ENCODE data around the gene EFHC2. TPM values are rescaled to one million over a fixed set of nuclear protein-coding genes. Genes with fewer than 3 reads are reported as not detected.

The EFHC2 gene, protein sequence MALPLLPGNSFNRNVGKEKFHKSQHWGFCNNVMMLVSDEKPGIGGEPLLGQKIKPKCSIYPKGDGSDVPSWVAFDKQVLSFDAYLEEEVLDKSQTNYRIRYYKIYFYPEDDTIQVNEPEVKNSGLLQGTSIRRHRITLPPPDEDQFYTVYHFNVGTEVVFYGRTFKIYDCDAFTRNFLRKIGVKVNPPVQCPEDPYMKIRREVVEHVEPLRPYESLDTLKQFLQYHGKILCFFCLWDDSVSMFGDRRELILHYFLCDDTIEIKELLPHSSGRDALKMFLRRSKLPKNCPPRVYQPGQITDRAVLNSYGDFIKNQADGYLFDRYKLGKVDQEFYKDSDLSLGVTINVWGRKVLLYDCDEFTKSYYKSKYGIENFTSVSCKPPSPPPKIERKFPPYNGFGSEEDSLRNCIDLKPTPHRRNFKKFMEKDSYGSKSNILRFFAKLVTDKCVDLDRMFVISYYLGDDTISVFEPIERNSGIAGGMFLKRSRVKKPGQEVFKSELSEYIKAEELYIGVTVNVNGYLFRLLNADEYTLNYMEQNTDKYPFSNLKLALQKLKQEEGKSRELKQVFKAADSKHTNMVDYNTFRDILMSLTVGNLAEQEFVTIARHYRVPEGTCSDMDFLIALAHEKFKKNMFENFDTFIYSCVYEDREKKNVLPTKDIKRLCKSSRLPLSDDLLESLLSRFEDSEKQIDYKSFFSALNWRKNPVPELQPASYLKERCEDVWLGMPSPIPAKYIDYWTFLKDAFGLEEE
- 1.9 TPM for total RNA-seq

DNA sequence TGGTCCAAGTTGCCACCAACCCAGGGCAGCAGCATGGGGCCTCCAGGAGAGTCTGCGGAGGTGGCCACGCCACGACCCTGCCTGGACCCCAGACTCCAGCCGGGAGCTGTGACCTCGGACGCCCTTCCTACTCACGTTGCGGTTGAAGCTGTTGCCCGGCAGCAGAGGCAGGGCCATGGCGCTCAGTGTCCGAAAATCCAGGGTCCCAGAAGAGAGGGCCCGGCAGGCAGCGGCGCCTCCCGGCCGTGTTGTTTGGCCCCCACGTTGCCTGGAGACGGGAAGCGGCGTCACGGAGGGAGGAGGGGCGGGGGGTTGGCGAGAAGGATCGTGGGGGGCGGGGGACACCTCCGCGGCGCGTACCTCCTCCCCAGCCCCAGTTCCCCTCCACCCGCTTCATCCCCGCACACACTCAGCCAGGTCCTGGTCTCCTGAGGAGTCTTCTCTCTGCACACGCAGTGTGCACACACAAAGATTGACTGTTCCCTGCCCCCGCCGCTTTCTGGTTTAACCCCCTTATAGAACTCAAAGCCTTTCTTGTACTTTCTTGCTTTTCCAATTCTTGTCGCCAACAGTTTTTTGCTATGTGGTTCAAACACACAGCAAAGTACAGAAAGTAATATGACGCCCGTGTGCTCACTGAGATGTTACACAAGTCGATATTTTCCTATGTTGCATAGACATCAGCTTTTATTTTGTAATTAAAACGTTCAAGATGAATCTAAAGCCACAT is at the start of gene EFHC2:
Gene EFHC2, minus strand, starts transcription at position 261 of the 730 bp plus-strand sequence. Its CDS starts 84 bp downstream, at position 177.
- DNase-seq, result no peak

DNA sequence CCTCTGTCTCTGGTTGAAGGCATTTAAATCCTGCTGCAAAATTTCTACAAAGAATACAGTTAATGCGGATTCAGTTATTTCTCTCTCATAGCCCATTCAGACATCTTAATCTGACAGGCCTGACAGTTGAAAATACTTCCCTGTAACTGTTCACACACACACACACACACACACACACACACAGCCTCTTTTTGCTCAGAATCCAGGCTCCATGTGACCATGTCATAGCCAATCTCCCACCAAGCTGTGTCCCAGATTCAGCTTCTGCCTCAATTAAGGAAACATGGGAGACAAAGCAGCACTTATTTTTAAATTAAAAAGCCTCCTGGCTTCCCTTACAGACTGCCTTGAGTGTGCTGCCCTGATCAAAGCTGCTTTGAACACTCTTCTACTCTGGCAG is 49.3 kb upstream of the EFHC2 start:
- DNase-seq, result peak; percentile 0

DNA sequence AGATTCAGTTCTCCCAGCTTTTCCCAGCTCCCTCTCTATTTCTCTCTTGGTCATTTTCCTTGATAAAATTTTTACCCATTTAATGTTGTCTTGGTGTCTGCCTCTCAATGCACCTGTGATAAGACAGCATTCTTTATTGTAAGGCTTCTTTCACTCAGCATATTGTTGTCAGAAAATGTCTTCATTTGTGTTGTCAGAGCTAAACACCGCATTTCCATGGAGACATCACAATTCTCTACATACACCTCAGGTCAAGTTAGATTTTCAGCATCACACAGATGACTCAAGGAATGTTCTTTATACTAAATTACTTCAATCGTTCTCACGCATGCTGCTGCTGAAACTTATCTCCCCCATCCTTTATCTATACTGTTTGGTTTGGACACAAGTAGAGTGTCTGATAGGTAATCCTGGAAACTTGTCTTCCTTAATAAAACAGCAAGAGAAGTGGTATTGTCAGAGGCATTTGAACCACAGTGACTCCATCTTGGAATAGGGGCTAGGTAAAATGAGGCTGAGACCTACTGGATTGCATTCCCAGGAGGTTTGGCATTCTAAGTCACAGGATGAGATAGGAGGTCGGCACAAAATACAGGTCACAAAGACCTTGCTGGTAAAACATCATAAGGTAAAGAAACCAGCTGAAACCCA is 41.3 kb upstream of the EFHC2 start:
- no peak for DNase-seq

DNA sequence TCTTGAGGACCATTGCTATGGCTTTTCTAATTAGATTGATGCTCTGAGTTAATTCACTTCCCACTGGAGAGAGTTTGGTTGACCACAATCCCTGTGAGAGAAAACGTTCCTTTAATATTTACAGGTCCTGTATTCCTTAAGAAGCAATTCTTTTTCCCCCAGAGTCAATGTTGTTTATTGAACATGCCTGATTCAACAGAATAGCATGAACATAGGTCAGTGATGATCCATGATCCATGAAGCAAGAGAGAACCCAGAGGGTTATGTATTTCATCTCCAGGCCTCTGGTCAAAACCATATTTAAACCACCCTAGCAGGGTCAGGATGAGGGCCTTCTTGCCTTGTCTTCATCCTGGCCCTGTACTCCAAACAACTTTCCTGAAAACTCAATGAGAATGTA is 39.4 kb upstream of the EFHC2 start:
- DNase-seq, result no peak

DNA sequence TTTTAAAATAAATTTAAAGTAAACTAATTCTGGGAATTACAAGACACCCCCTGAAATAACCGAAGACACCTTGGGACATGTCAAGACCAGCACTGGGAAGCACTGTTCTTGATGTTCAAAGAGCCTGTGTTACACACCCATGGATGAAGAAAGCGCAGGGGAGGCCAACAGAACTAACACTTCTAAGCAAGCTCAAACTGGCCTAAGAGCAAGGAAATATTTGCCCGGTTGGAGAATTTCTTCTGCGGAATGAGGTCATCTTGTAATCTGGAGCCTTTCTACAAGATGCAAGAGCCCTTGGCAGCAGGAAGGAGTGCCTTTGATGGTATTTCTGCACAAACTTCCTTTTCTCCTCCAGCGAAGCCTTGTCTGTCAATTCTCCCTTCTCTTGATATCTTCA is 9.3 kb upstream of the EFHC2 start:
- no peak for DNase-seq

DNA sequence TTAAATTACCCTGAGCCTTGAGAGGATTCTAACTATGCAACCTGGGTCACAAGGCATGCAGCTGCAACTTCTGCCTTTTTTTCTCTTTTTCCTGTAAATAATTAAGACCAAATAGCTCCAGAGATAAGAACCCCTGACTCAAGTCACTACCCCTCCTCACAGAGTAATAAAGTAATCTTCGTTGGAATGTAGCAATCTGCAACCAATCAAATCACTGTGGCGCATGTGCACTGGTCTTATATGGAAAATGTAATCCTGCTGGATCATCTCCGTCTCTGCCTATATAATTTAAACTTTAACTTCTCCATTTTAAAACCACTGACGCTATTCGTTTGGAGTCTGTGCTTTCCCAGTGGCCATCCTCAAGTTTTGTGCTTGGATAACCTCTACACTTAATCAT is 6.1 kb upstream of the EFHC2 start:
- DNase-seq, result no peak

DNA sequence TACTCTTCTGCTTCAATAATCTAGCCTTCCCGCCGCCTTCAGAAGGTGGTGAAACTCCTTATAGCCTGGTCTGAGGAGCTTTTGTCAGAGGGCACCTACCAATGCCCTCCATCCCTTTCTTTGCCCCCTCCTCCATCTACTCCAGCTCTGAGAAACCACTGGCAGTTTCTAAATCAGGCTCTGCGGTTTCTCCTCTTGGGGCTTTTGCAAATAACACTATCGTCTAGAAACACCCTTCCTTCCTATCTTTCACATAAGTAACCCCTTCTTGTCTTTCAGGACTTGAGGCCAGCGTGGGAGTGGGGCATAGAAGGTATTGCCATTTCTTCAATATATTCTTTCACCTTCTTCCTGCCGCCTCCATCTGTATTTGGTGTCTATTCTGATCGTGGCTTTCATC is 1.2 kb upstream of the EFHC2 start:
- no peak for DNase-seq

DNA sequence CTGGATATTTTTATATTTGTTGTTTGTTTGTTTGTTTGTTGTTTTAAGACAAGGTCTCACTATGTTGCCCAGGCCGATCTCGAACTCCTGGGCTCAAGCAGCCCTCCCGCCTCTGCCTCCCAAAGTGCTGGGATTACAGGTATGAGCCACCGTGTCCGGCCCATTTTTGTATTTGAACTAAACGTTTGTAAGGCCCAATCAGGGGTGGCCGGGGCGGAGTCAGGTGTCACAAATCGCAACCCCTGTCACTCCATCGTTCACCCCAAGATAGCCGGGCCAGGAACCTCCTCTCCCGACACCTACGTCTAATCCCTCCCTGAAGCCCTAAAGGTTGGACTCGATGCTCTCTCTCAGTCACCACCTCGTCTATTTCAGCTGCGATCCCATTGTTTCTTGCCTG is 722 bp upstream of the EFHC2 start:
- no peak for DNase-seq

DNA sequence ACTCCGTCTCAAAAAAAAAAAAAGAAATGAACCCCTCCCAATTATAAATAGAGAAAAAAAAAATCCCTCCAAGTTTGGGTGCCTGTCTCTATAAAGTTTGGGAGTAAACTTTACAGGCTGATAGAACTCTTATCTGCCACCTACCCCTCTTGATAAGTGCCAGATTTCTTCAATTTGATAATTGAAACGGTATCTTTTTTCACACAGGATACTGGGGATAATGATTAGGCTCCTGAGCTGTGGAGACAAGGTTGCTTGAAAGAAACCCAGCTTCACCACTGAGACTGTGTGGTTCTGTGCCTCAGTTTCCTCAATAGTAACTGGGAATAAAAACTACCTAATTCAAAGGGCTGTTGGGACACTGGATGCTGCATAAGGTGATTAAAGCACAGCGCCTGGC is 606 bp downstream of the EFHC2 start:
- DNase-seq, result no peak

DNA sequence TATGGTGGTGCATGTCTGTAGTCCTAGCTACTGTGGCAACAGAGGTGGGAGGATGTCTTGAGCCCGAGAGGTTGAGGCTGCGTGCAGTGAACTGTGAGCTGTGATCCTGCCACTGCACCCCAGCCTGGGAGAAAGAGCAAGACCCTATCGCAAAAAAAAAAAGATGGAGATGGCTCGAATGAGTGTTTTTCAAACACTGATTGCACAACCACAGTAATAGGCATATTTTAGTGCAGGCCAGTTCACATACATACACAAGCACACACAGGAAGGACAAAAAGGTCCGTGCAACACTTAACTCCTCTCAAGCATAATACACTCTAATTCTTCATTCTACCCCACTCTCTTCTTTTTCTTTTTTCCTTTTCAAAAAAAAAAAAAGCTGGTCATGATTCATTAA is 5.1 kb downstream of the EFHC2 start:
- no peak for DNase-seq

DNA sequence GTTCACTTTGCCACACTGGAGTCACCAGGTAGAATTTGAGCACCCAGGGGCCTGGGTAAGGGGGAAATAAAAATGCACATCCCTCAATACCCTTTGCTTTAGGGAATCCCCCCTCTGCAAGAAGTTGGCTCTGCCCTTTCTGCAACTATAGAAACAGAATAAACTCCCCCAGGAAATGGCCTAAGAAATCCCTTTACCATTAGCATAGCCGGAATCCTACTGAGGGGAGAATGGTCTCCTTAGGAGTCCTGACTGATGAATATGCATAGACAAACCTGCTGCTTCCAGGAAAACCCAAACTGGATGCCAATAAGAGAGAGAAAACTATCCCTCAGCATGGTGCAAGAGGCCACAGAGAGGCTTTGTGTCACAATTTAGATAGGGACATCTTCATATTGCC is 11.0 kb downstream of the EFHC2 start:
- DNase-seq, result no peak

DNA sequence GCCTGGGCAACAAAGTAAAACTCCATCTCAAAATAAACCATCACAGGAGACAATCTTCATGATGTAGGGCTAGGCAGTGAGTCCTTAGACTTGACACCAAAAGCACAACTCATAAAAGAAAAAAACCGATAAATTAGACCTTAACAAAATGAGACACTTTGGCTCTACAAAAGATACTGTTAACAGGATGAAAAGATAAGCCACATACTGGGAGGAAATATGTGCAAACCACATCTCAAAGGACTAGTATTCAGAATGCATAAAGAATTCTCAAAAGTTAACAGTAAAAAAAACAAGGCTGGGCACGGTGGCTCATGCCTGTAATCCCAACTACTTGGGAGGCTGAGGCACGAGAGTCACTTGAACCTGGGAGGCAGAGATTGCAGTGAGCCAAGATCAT is 13.2 kb downstream of the EFHC2 start:
- DNase-seq, result no peak

DNA sequence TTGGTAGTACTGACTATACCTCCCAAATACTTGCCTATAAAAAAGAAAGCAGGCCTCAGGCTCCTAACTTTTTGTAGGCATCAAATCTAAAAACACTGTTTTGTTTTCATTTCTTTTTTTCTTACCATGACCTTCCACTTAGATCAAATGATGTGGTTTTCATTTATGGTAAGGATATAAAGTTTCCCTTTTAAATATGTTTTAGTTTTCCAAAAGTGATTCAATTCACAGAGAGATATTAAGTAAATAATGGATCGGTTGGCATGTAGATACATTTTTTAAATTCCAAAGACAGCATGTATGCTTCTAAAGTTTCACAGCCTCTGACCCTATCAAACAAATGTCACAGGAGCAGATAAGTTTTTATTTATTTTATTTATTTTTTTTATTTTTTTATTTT is 23.9 kb downstream of the EFHC2 start:
- DNase-seq, result no peak

DNA sequence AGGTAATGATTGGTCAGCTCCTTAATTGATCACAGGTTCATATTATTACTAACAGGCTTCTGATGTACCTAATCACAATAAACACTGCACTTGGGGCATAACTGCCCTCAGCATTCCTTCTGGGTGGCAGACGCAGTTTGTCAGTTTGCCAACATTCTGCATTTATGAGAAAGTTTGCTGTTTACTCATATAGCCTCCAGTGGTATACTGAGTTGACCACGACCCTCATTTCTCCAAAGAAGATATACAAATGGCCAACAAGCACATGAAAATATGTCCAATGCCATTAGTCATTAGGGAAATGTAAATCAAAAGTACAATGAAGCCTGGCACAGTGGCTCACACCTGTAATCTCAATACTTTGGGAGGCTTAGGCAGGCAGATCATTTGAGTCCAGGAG is 26.3 kb downstream of the EFHC2 start:
- no peak for DNase-seq

DNA sequence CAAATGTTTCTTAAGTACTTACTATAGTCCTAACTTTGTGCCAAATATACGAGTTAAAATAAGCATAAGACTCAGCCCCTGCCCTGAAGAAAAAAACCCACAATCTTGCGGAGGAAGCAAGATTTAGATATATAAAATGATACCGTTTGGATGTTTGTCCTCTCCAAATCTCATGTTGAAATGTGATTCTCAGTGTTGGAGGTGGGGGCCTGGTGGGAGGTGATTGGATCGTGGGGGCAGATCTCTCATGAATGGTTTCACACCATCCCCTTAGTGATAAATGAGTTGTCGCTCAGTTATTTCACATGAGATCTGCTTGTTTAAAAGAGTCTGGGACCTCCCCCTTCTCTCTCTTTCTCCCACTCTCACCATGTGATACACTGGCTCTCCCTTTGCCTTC is 28.7 kb downstream of the EFHC2 start:
- no peak for DNase-seq

DNA sequence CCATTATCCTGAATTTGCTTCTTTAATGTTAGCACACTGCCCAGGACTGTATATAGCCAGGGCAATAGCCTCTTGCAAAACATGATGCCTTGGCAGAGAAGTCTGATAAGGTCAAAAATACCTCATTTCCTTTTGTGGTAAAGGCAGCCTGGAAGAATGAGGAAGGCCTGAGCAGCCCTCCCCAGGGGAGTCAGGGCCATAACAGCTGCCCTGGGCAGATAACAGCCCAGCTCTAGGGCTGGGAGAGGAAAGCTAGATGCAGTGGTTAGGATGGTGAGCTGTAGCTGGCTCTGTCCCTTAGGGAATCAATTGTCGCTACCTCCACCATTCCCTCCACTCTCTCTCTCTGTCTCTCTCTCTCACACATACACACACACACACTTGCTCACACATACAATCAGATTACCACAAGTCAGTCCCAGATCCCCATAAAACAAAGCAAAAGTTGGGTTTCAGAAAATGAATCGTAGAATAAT is 29.2 kb downstream of the EFHC2 start:
- no peak for DNase-seq

DNA sequence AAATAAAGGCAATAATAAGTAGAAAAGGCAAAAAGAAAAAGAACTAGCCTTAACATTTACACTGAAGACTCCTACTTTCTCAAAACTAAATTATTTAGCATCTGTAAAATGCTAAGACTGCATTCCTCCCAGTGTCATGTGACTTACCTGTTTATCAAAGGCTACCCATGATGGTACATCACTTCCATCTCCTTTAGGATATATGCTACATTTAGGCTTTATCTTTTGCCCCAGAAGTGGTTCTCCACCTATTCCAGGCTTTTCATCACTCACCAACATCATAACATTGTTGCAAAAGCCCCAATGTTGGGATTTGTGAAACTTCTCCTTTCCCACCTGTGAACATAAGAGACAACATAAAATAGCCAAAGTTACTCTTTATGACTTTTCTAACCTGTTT is 31.1 kb downstream of the EFHC2 start:
- no peak for DNase-seq

DNA sequence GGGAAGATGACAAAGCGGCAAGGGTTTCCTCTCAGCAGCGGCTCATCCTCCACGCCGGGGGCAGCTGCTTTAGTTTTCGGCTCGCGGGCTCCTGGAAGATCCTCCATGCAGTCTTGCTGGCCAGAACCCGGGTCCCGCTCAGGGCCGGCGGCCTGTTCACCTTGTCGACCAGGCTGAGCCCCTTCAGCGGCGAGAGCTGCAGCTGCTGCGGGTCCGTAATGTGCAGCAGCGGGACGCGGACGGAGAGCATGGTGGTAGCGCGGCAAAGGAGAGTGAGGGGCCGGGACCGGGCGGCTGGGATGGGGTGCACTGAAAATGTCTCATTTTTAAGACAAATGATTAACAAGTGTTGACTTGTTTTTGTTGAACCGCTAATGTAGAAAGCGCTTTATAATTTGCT is 33.2 kb downstream of the EFHC2 start:
- no peak for DNase-seq

DNA sequence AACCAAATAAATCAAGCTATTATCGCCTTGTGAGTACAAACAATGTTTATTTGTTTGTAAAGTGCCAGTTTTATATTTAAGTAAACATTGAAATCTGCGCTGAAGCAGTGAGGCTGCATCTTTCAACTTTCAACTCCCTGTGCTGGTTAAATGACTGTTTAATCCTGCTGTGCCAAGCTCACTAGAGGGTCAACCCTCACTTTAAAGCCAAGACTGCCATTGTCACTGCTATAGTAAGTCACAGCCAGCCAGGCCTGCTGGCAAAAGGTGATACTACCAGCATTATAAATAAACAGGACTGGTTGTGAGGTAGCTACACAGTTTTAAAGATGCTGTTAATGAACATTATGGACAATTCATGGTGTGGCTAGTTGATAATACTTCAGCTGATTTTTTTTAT is 34.6 kb downstream of the EFHC2 start:
- DNase-seq, result no peak

DNA sequence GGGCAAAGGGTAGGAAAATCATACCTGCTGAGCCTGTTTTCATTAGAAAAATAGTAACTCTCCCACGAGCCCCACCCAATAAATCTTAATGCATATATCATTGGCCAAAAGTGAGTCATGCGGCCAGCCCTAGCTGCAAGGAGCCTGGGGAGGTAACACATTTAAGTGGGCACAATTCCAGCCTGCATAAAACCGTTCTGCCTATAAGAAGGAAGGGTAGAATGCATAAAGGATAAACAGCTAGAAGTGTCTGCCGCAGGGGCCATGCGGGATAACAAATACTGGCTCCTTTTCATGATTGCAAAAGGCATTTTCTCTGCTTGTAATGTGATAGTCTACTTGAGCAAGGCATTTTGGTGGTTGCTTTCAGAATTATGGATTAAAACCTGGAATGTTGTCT is 37.1 kb downstream of the EFHC2 start:
- no peak for DNase-seq

DNA sequence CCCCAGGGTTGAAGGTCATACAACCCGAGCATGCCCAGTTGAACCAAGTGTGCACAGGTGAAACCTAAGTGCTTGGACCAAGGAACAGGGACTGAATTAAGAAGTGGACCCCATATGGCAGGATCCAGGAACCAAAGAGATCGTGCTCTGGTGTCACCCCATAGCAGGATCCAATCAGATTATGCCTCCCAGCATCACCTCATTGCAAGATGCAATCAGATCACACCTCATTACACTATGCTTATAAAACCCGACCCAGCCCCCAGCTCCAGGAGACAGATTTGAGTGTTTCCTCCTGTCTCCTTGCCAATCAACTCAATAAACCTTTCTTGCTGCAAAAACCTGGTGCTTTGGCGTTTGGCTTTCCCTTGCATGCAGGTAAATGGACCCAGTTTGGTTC is 37.6 kb downstream of the EFHC2 start:
- no peak for DNase-seq

DNA sequence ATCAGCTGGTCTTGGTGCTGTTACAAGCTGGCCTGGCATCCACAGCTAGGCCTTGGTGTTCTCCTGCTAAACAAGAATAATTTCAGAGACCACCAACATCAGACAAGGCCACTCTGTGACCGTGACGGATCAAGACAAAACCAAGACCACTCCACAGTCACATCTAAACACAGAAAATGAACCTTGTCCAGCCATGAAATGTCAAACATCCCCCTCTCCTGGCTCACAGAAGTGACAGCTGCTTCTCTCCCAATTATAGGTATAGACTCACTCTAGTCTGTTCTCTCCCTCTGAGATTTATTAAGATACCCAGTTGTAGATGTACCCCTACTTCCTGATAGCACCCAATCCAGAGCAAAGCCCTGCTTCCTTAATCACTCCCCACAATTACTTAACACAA is 40.4 kb downstream of the EFHC2 start:
- DNase-seq, result no peak

DNA sequence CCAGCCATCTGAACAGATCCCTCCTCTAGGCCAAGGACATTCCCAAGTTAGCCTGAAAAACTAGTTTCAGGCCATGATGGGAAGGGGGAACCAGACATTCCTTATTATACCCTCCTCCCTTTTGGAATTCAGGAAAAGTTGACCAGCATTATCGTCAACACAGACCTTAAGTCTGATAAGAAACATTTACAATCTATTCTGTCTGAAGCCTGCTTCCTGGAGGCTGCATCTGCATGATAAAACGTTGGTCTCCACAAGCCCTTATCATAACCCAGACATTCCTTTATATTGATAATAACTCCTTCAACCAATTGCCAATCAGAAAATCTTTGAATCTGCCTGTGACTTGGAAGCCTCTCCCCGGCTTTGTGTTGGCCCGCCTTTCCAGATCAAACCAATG is 44.3 kb downstream of the EFHC2 start:
- no peak for DNase-seq
